ENCODE results near the gene DMWD. TPM values are rescaled to one million over a fixed set of nuclear protein-coding genes. Genes with fewer than 3 reads are reported as not detected.

DMWD gene
- total and polyA plus RNA-seq, 2 of the 4 experiments (the other 2 are of a cell fraction): 9.7 to 28.5 TPM

DNA sequence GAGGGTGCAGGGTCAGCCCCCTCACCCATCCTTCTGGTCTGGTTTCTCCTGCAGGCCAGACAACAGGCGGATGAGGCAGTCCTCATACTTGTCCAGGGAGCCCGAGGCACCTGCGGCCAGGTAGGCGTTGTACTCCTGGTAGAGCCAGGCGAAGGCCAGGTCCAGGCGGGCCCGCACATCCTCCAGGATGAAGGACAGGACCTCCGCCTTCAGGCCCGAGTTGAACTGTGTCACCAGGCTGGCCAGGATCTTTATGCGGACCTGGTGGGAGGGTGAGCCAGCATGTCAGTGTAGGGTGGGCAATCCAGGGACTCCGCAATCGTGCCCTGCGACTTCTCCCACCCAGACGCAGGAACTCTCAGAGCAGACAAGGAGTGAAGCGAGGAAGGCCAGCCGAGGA lies 36.3 kb upstream of the DMWD start:
- intact Hi-C loops (cut with micrococcal nuclease): no loop called here
- ATAC-seq (ENCODE audit: low read depth) (no peak), DNase-seq (no peak)

More for the DNA sequence above, 36.3 kb upstream of the DMWD start:
- Histone ChIP-seq H4K20me1 (ENCODE audit: insufficient read depth, low read length) (0 out of 2 replicates have a peak, but pooled peaks cover 7% of the 10 kb centered on the region), H2BK15ac (ENCODE audit: low read depth, low read length) (no peak overlapping the region), H4K5ac (ENCODE audit: low read depth, low read length) (no peak overlapping the region), H3K4me3 (ENCODE audit: insufficient read depth, low read depth, low read length) (no peak overlapping the region), H2BK120ac (ENCODE audit: low read depth, low read length) (no peak overlapping the region), H2AFZ (replicated peaks; ENCODE audit: low read length, poor library complexity) (no peak overlapping the region), H3K56ac (ENCODE audit: extremely low read depth, insufficient read depth, low read length) (no peak overlapping the region), H3K4me2 (ENCODE audit: low read depth, low read length) (no peak overlapping the region), H4K91ac (ENCODE audit: insufficient read depth, low read depth, low read length) (no peak overlapping the region), H3K23ac (ENCODE audit: low read depth, low read length) (no peak overlapping the region), H3K9ac (ENCODE audit: low read depth, low read length) (no peak overlapping the region), H2BK5ac (ENCODE audit: low read depth, low read length, poor library complexity, severe bottlenecking) (no peak overlapping the region), H3K18ac (ENCODE audit: low read depth, low read length) (no peak overlapping the region), H3K9me3 (ENCODE audit: control insufficient read depth, insufficient read depth, low read length) (no peaks in the 10 kb centered on the region), H3K27me3 (ENCODE audit: control insufficient read depth, insufficient read depth, low read length) (no peaks in the 10 kb centered on the region), H3K36me3 (ENCODE audit: control insufficient read depth, insufficient read depth, low read length) (peaks cover 82% of the 10 kb centered on the region), H3K4me1 (ENCODE audit: control insufficient read depth, insufficient read depth, low read length) (no peaks in the 10 kb centered on the region), H3K79me1 (ENCODE audit: low read depth in 1 of 2, low read length in 2 of 2) (peaks cover 0 to 4% of the 10 kb centered on the region in 2 experiments; a peak in 3 of 4 replicates), H2AK5ac (ENCODE audit: low read depth, low read length) (no peak overlapping the region), H2BK20ac (ENCODE audit: low read depth, low read length) (no peak overlapping the region), H3K14ac (replicated peaks; ENCODE audit: low read depth, low read length) (no peak overlapping the region), H4K8ac (ENCODE audit: low read depth in 2 of 2, low read length in 2 of 2) (no peak overlapping the region), H3K4ac (ENCODE audit: low read depth, low read length) (no peak overlapping the region), H3K27ac (ENCODE audit: insufficient read depth, low read length) (no peak overlapping the region), H2AK9ac (replicated peaks; ENCODE audit: low read depth, low read length, poor library complexity) (no peak overlapping the region), H3K9me1 (ENCODE audit: insufficient read depth, low read length) (no peaks in the 10 kb centered on the region)
- in situ Hi-C loops (cut with MboI; ENCODE audit: low sequenced_read_pairs): no loop called here
- ChIA-PET CTCF (no interaction called here), POLR2A (ENCODE audit: unreplicated experiment) (no interaction called here)
- 100% methylated on average over 5 of the region's 16 CpGs; no CpG with 5 or more reads in 1 of the 2 experiments for WGBS, 2 experiments (ENCODE audit: extremely low coverage in 2 of 2, insufficient read length in 1 of 2)
- dilution Hi-C loops (cut with HindIII; ENCODE audit: low sequenced_read_pairs, unreplicated experiment): no loop called here
- no TSS peak for BruUV-seq (replicated peaks)
- no peak for TF ChIP-seq RCOR1 (IDR thresholded peaks at IDR 0.05; ENCODE audit: insufficient replicate concordance, low read length)
- TF ChIP-seq BHLHE40 (IDR thresholded peaks at IDR 0.05; ENCODE audit: low read depth, low read length): no peak
- no peak for TF ChIP-seq NFE2L2 (IDR thresholded peaks at IDR 0.05; ENCODE audit: low read depth, low read length)
- no peak for TF ChIP-seq CHD1 (IDR thresholded peaks at IDR 0.05; ENCODE audit: low read depth, low read length)
